Loucy (cell line): ENCODE results near the gene ERCC4.

Experiments
- H2AFZ ChIP-seq: fragments of 200-600 bp; sonication (generic); 2 replicates; pipeline ENCODE4 v1.6.0; 2016; ENCODE audit warnings: antibody characterized with exemption, mild to moderate bottlenecking, low read length, moderate library complexity
- H3F3A ChIP-seq: fragments of 200-600 bp; 2 replicates; pipeline ENCODE4 v1.6.0; 2016; ENCODE audit warnings: antibody characterized with exemption, low read depth, mild to moderate bottlenecking
- H3K27me3 ChIP-seq: fragments of 200-600 bp; sonication (generic); 2 replicates; pipeline ENCODE4 v1.6.1; 2014; ENCODE audit warnings: low read length, mild to moderate bottlenecking; ENCODE audit not compliant: insufficient read depth, poor library complexity, severe bottlenecking
- H3K36me3 ChIP-seq: fragments of 200-600 bp; sonication (generic); 2 replicates; pipeline ENCODE4 v1.6.1; 2016; ENCODE audit warnings: low read length; ENCODE audit not compliant: insufficient read depth
- H3K4me1 ChIP-seq: fragments of 200-600 bp; sonication (generic); 2 replicates; pipeline ENCODE4 v1.5.1; 2014; ENCODE audit warnings: low read length, mild to moderate bottlenecking; ENCODE audit not compliant: insufficient read depth, poor library complexity, severe bottlenecking
- H3K4me2 ChIP-seq: fragments of 200-600 bp; sonication (generic); 2 replicates; pipeline ENCODE4 v1.6.0; 2014; ENCODE audit warnings: antibody characterized with exemption, low read length, low read depth, mild to moderate bottlenecking; ENCODE audit not compliant: poor library complexity, severe bottlenecking
- H3K4me3 ChIP-seq: fragments of 200-600 bp; sonication (generic); 2 replicates; pipeline ENCODE4 v1.5.1; 2014; ENCODE audit warnings: low read length, mild to moderate bottlenecking, mixed read lengths; ENCODE audit not compliant: poor library complexity, severe bottlenecking
- H3K79me2 ChIP-seq: fragments of 200-600 bp; sonication (generic); 2 replicates; pipeline ENCODE4 v1.6.1; 2014; ENCODE audit warnings: low read length; ENCODE audit not compliant: insufficient read depth
- H3K9ac ChIP-seq: fragments of 200-600 bp; sonication (generic); 2 replicates; pipeline ENCODE4 v1.6.0; 2014; ENCODE audit warnings: mild to moderate bottlenecking, low read depth, low read length, moderate library complexity; ENCODE audit not compliant: poor library complexity, severe bottlenecking
- H3K9me2 ChIP-seq: fragments of 200-600 bp; sonication (generic); replicated peaks from 2 replicates; pipeline ENCODE4 v1.6.1; 2016; ENCODE audit warnings: low read depth, low read length, mixed read lengths
- H3K9me3 ChIP-seq: fragments of 200-600 bp; sonication (generic); 2 replicates; pipeline ENCODE4 v1.6.1; 2014; ENCODE audit warnings: mild to moderate bottlenecking, antibody characterized with exemption, low read length, low read depth; ENCODE audit not compliant: insufficient read depth
- H4K20me1 ChIP-seq: fragments of 200-600 bp; sonication (generic); 2 replicates; pipeline ENCODE4 v1.6.0; 2014; ENCODE audit warnings: antibody characterized with exemption, low read length, mild to moderate bottlenecking; ENCODE audit not compliant: insufficient read depth, poor library complexity, severe bottlenecking
- CTCF ChIP-seq: fragments of 200-600 bp; sonication (generic); conservative IDR thresholded peaks from 2 replicates; pipeline ENCODE4 v1.5.1; 2014; ENCODE audit warnings: mild to moderate bottlenecking, antibody characterized with exemption, low read length
- EZH2phosphoT487 ChIP-seq: fragments of 200-600 bp; IDR thresholded peaks from 2 replicates; pipeline ENCODE4 v1.6.1; 2018; ENCODE audit warnings: antibody characterized with exemption, mild to moderate bottlenecking, moderate library complexity, borderline replicate concordance

ERCC4 gene

GRCh38 chr16:13973321-13974023 is 53.5 kb downstream of the ERCC4 start:
- H4K20me1 ChIP-seq = no peaks in the 10 kb centered on the region
- H2AFZ ChIP-seq = no peak overlapping the region
- no peaks in the 10 kb centered on the region for H3K36me3 ChIP-seq
- H3K79me2 ChIP-seq = no peaks in the 10 kb centered on the region
- no peak for TF ChIP-seq EZH2phosphoT487
- no peak for TF ChIP-seq CTCF
- no peak overlapping the region for H3K4me2 ChIP-seq
- no peaks in the 10 kb centered on the region for H3K9me3 ChIP-seq
- H3K4me1 ChIP-seq = no peaks in the 10 kb centered on the region
- H3K9ac ChIP-seq = no peak overlapping the region
- H3K9me2 ChIP-seq = no peaks in the 10 kb centered on the region
- H3F3A ChIP-seq = no peaks in the 10 kb centered on the region
- no peaks in the 10 kb centered on the region for H3K27me3 ChIP-seq
- no peak overlapping the region for H3K4me3 ChIP-seq

- Histone ChIP-seq H3K9me3 (no peaks in the 10 kb centered on the region), H3K4me3 (no peak overlapping the region), H3K79me2 (no peaks in the 10 kb centered on the region), H3K36me3 (no peaks in the 10 kb centered on the region), H2AFZ (no peak overlapping the region), H3K4me1 (no peaks in the 10 kb centered on the region), H3K4me2 (no peak overlapping the region), H3K9me2 (no peaks in the 10 kb centered on the region), H4K20me1 (no peaks in the 10 kb centered on the region), H3K9ac (no peak overlapping the region), H3F3A (no peaks in the 10 kb centered on the region), H3K27me3 (no peaks in the 10 kb centered on the region)
- no peak for TF ChIP-seq EZH2phosphoT487
- no peak for TF ChIP-seq CTCF
Measured at GRCh38 chr16:13977177-13977576, 57.2 kb downstream of the ERCC4 start.

GRCh38 chr16:13982451-13982850 is 62.5 kb downstream of the ERCC4 start:
- H3K36me3 ChIP-seq = no peaks in the 10 kb centered on the region
- H4K20me1 ChIP-seq = no peaks in the 10 kb centered on the region
- no peak overlapping the region for H3K4me2 ChIP-seq
- no peak overlapping the region for H3K4me3 ChIP-seq
- H3K79me2 ChIP-seq = no peaks in the 10 kb centered on the region
- H3K9me3 ChIP-seq = no peaks in the 10 kb centered on the region
- H3K4me1 ChIP-seq = no peaks in the 10 kb centered on the region
- no peaks in the 10 kb centered on the region for H3K9me2 ChIP-seq
- no peak overlapping the region for H2AFZ ChIP-seq
- no peaks in the 10 kb centered on the region for H3F3A ChIP-seq
- no peak overlapping the region for H3K9ac ChIP-seq
- TF ChIP-seq CTCF (no peak), EZH2phosphoT487 (no peak)
- H3K27me3 ChIP-seq = no peaks in the 10 kb centered on the region
